ENCODE data around the gene KAT5. TPM values are rescaled to one million over a fixed set of nuclear protein-coding genes. Genes with fewer than 3 reads are reported as not detected.

Gene KAT5
- total and polyA plus RNA-seq, 7 experiments from 2014 or later, result 36.8 to 133 (median 104) TPM

GRCh38 chr11:65713212-65713969 lies 1.3 kb downstream of the KAT5 start:
- Histone ChIP-seq H3K36me3 (ENCODE audit: control insufficient read depth in 2 of 3, insufficient read depth in 3 of 3, low read length in 3 of 3) (peaks cover 11 to 58% (median 24%) of the 10 kb centered on the region in 3 experiments), H3K27me3 (ENCODE audit: control insufficient read depth in 2 of 2, insufficient read depth in 2 of 2, low read length in 2 of 2) (no peaks in the 10 kb centered on the region), H3K27ac (ENCODE audit: low read depth, low read length) (peak overlapping the region; percentile 95), H3K9me3 (ENCODE audit: control insufficient read depth in 2 of 3, low read length in 3 of 3) (no peaks in the 10 kb centered on the region), H3K4me1 (ENCODE audit: control insufficient read depth in 2 of 2, insufficient read depth in 2 of 2, low read length in 2 of 2) (peaks cover 5 to 11% of the 10 kb centered on the region in 2 donors), H3K4me3 (ENCODE audit: low read length) (no peak overlapping the region)
- peaks cover 0 to 5% (median 0%) of the 10 kb centered on the region in 5 donors for H3K27me3 Mint-ChIP-seq
- DNase-seq (no peak), ATAC-seq (no peak)
- ChIA-PET POLR2A (interaction anchor here (0.7 to 3.1 kb wide), 11 partner anchors 8 to 309 kb away, joined by 3 to 42 read pairs (median 14); partner anchors contain the start of genes CFL1, MAP3K11, MUS81 and PCNX3), CTCF (interaction anchor here (2.5 to 2.9 kb wide), 2 partner anchors 105 to 146 kb away, joined by 11 to 29 read pairs; partner anchors contain the start of gene MUS81)
- H3K4me1 Mint-ChIP-seq, result peaks cover 15 to 50% (median 31%) of the 10 kb centered on the region in 7 donors
- peak overlapping the region; percentile 19 to 93 (median 54) for H3K4me3 Mint-ChIP-seq
- H3K36me3 Mint-ChIP-seq, result peaks cover 7 to 31% (median 13%) of the 10 kb centered on the region in 5 donors
- intact Hi-C loops (cut with micrococcal nuclease), result loop anchor here in 1 of 2 donors (2.0 to 5.0 kb wide), 3 partner anchors 51 to 141 kb away; partner anchors contain the start of genes FAM89B, RELA and ZNRD2
- peak overlapping the region; percentile 43 to 100 (median 76) for H3K27ac Mint-ChIP-seq
- H3K9me3 Mint-ChIP-seq, result peaks cover 0 to 6% (median 0%) of the 10 kb centered on the region in 11 donors

DNA sequence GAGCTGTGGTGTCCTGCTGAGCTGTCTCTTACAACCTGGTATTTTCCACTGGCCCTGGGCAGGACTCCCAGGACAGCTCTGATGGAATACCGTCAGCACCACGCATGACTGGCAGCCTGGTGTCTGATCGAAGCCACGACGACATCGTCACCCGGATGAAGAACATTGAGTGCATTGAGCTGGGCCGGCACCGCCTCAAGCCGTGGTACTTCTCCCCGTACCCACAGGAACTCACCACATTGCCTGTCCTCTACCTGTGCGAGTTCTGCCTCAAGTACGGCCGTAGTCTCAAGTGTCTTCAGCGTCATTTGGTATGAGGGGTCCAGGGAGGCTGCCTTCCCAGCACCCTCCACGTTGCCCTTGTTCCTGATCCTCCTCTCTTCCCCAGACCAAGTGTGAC lies 2.4 kb downstream of the KAT5 start:
- Histone ChIP-seq H3K27ac (ENCODE audit: low read depth, low read length) (no peak overlapping the region), H3K36me3 (ENCODE audit: control insufficient read depth in 2 of 3, insufficient read depth in 3 of 3, low read length in 3 of 3) (peaks cover 11 to 69% (median 24%) of the 10 kb centered on the region in 3 experiments), H3K27me3 (ENCODE audit: control insufficient read depth in 2 of 2, insufficient read depth in 2 of 2, low read length in 2 of 2) (no peaks in the 10 kb centered on the region), H3K9me3 (ENCODE audit: control insufficient read depth in 2 of 3, low read length in 3 of 3) (no peaks in the 10 kb centered on the region), H3K4me3 (ENCODE audit: low read length) (no peak overlapping the region), H3K4me1 (ENCODE audit: control insufficient read depth in 2 of 2, insufficient read depth in 2 of 2, low read length in 2 of 2) (peaks cover 12 to 19% of the 10 kb centered on the region in 2 donors)
- DNase-seq, result no peak
- peaks cover 0 to 3% (median 0%) of the 10 kb centered on the region in 5 donors for H3K27me3 Mint-ChIP-seq
- peak overlapping the region in 4 of 10 donors; percentile 25 to 59 (median 40) for H3K4me3 Mint-ChIP-seq
- ATAC-seq, result no peak
- peaks cover 25 to 60% (median 41%) of the 10 kb centered on the region in 7 donors for H3K4me1 Mint-ChIP-seq
- ChIA-PET CTCF (interaction anchor here (0.5 to 1.3 kb wide), 3 partner anchors 104 to 176 kb away, joined by 3 to 4 read pairs (median 3); partner anchors contain the start of gene CCDC85B), POLR2A (interaction anchor here (0.7 to 1.0 kb wide), 2 partner anchors 61 to 308 kb away, joined by 3 to 4 read pairs; no protein-coding TSS in a partner anchor)
- peaks cover 7 to 39% (median 13%) of the 10 kb centered on the region in 5 donors for H3K36me3 Mint-ChIP-seq
- peaks cover 0 to 6% (median 0%) of the 10 kb centered on the region in 11 donors for H3K9me3 Mint-ChIP-seq
- H3K27ac Mint-ChIP-seq, result peak overlapping the region in 5 of 9 donors; percentile 28 to 70 (median 65)
- intact Hi-C loops (cut with micrococcal nuclease), result loop anchor here in 1 of 2 donors (5.0 kb wide), 1 partner anchor 142 kb away; the partner anchor contains the start of genes FAM89B and ZNRD2

DNA sequence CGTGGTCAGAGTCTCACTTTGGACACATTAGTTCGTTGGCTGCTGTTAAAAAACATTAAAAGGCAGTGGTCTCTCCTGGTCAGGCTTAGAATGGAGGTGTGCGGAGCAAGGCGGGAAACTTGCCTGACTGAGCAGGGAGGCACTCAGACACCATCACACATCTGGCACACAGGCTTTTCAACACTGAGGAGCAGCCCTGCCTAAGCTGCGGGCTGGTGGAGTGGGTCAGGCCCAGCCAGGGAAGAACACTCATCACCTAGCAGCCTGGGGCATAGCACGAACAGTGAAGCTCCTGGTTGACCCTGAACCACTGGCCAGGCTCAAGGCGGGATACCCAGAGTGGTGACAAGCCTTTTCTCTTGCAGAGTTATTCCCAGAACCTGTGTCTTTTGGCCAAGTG lies 4.2 kb downstream of the KAT5 start:
- peaks cover 19 to 25% of the 10 kb centered on the region in 2 donors for H3K4me1 ChIP-seq (ENCODE audit: control insufficient read depth in 2 of 2, insufficient read depth in 2 of 2, low read length in 2 of 2)
- no peak overlapping the region for H3K4me3 ChIP-seq (ENCODE audit: low read length)
- Mint-ChIP-seq H3K27me3 (peaks cover 0 to 2% (median 0%) of the 10 kb centered on the region in 5 donors), H3K4me3 (peak overlapping the region in 2 of 10 donors; percentile 3 to 34), H3K27ac (no peak overlapping the region), H3K36me3 (peaks cover 7 to 41% (median 13%) of the 10 kb centered on the region in 5 donors), H3K4me1 (peaks cover 26 to 72% (median 50%) of the 10 kb centered on the region in 7 donors), H3K9me3 (peaks cover 0 to 6% (median 0%) of the 10 kb centered on the region in 11 donors)
- ATAC-seq, result no peak
- ChIA-PET CTCF (interaction anchor here (1.2 to 1.3 kb wide), 2 partner anchors 10 to 53 kb away, joined by 3 read pairs; no protein-coding TSS in a partner anchor), POLR2A (interaction anchor here (0.8 to 1.2 kb wide), 2 partner anchors 41 to 76 kb away, joined by 3 read pairs; no protein-coding TSS in a partner anchor)
- H3K27ac ChIP-seq (ENCODE audit: low read depth, low read length), result no peak overlapping the region
- H3K27me3 ChIP-seq (ENCODE audit: control insufficient read depth in 2 of 2, insufficient read depth in 2 of 2, low read length in 2 of 2), result no peaks in the 10 kb centered on the region
- no peak for DNase-seq
- H3K9me3 ChIP-seq (ENCODE audit: control insufficient read depth in 2 of 3, low read length in 3 of 3), result no peaks in the 10 kb centered on the region
- intact Hi-C loops (cut with micrococcal nuclease), result no loop called here
- peaks cover 11 to 76% (median 24%) of the 10 kb centered on the region in 3 experiments for H3K36me3 ChIP-seq (ENCODE audit: control insufficient read depth in 2 of 3, insufficient read depth in 3 of 3, low read length in 3 of 3)

DNA sequence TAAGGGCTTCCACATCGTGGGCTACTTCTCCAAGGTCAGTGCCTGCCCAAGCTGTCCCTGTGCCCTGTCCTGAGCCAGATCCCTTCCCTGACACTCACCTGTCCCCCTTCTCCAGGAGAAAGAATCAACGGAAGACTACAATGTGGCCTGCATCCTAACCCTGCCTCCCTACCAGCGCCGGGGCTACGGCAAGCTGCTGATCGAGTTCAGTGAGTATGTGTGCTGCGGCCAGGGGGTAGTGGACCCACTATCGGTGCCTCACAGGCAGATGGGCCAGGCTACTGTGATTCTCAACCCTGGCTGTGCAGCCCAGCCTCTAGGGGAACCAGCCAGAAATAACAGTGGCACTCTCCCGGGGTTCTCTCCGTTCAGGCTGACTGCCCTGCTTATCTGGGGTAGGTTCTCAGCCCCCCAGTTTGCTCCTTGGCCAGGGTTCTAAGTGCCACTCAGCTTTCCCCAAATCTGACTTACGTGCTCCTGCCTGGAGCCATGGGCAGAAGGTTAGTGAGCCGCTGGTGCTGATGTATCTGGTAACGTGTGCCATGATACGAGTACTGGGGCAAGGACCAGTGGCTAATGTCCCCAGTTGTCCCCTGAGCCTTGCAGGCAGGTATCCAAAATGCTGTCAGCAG lies 4.8 kb downstream of the KAT5 start:
- no peak overlapping the region for H3K27ac ChIP-seq (ENCODE audit: low read depth, low read length)
- no peak overlapping the region for H3K4me3 ChIP-seq (ENCODE audit: low read length)
- H3K4me1 ChIP-seq (ENCODE audit: control insufficient read depth in 2 of 2, insufficient read depth in 2 of 2, low read length in 2 of 2), result peaks cover 19 to 25% of the 10 kb centered on the region in 2 donors
- H3K27me3 Mint-ChIP-seq, result peaks cover 0 to 2% (median 0%) of the 10 kb centered on the region in 5 donors
- no peaks in the 10 kb centered on the region for H3K9me3 ChIP-seq (ENCODE audit: control insufficient read depth in 2 of 3, low read length in 3 of 3)
- peaks cover 11 to 75% (median 24%) of the 10 kb centered on the region in 3 experiments for H3K36me3 ChIP-seq (ENCODE audit: control insufficient read depth in 2 of 3, insufficient read depth in 3 of 3, low read length in 3 of 3)
- POLR2A ChIA-PET, result interaction anchor here (0.8 kb wide), 1 partner anchor 41 kb away, joined by 3 read pairs; no protein-coding TSS in a partner anchor
- peaks cover 7 to 41% (median 13%) of the 10 kb centered on the region in 5 donors for H3K36me3 Mint-ChIP-seq
- CTCF ChIA-PET, result interaction anchor here (1.2 to 1.3 kb wide), 2 partner anchors 11 to 53 kb away, joined by 3 read pairs; no protein-coding TSS in a partner anchor
- H3K4me3 Mint-ChIP-seq, result peak overlapping the region in 1 of 10 donors; percentile 27
- H3K9me3 Mint-ChIP-seq, result peaks cover 0 to 4% (median 0%) of the 10 kb centered on the region in 11 donors
- DNase-seq (no peak), ATAC-seq (no peak)
- intact Hi-C loops (cut with micrococcal nuclease), result no loop called here
- peak overlapping the region in 3 of 9 donors; percentile 38 to 68 (median 43) for H3K27ac Mint-ChIP-seq
- H3K4me1 Mint-ChIP-seq, result peaks cover 26 to 68% (median 46%) of the 10 kb centered on the region in 7 donors
- no peaks in the 10 kb centered on the region for H3K27me3 ChIP-seq (ENCODE audit: control insufficient read depth in 2 of 2, insufficient read depth in 2 of 2, low read length in 2 of 2)

GRCh38 chr11:65717906-65718305 lies 5.9 kb downstream of the KAT5 start:
- Mint-ChIP-seq H3K27ac (peak overlapping the region in 2 of 9 donors; percentile 43 to 88), H3K9me3 (no peaks in the 10 kb centered on the region), H3K4me1 (peaks cover 26 to 60% (median 43%) of the 10 kb centered on the region in 7 donors), H3K27me3 (no peaks in the 10 kb centered on the region), H3K4me3 (peak overlapping the region in 4 of 10 donors; percentile 6 to 60 (median 40)), H3K36me3 (peaks cover 7 to 38% (median 10%) of the 10 kb centered on the region in 5 donors)
- ChIA-PET POLR2A (no interaction called here), CTCF (interaction anchor here (1.0 kb wide), 1 partner anchor 90 kb away, joined by 3 read pairs; no protein-coding TSS in a partner anchor)
- Histone ChIP-seq H3K9me3 (ENCODE audit: control insufficient read depth in 2 of 3, low read length in 3 of 3) (no peaks in the 10 kb centered on the region), H3K27ac (ENCODE audit: low read depth, low read length) (no peak overlapping the region), H3K4me3 (ENCODE audit: low read length) (no peak overlapping the region), H3K27me3 (ENCODE audit: control insufficient read depth in 2 of 2, insufficient read depth in 2 of 2, low read length in 2 of 2) (no peaks in the 10 kb centered on the region), H3K4me1 (ENCODE audit: control insufficient read depth in 2 of 2, insufficient read depth in 2 of 2, low read length in 2 of 2) (peaks cover 14 to 21% of the 10 kb centered on the region in 2 donors), H3K36me3 (ENCODE audit: control insufficient read depth in 2 of 3, insufficient read depth in 3 of 3, low read length in 3 of 3) (peaks cover 11 to 70% (median 24%) of the 10 kb centered on the region in 3 experiments)
- DNase-seq, result no peak
- intact Hi-C loops (cut with micrococcal nuclease), result no loop called here
- no peak for ATAC-seq

- H3K9me3 ChIP-seq (ENCODE audit: control insufficient read depth in 2 of 3, low read length in 3 of 3), result no peaks in the 10 kb centered on the region
- H3K36me3 ChIP-seq (ENCODE audit: control insufficient read depth in 2 of 3, insufficient read depth in 3 of 3, low read length in 3 of 3), result peaks cover 11 to 64% (median 22%) of the 10 kb centered on the region in 3 experiments
- H3K4me3 ChIP-seq (ENCODE audit: low read length), result no peak overlapping the region
- POLR2A ChIA-PET, result no interaction called here
- H3K27ac Mint-ChIP-seq, result peak overlapping the region in 3 of 9 donors; percentile 17 to 79 (median 55)
- no peaks in the 10 kb centered on the region for H3K27me3 Mint-ChIP-seq
- DNase-seq (no peak), ATAC-seq (no peak)
- intact Hi-C loops (cut with micrococcal nuclease), result no loop called here
- no peaks in the 10 kb centered on the region for H3K27me3 ChIP-seq (ENCODE audit: control insufficient read depth in 2 of 2, insufficient read depth in 2 of 2, low read length in 2 of 2)
- no peaks in the 10 kb centered on the region for H3K9me3 Mint-ChIP-seq
- H3K4me3 Mint-ChIP-seq, result peak overlapping the region; percentile 83 to 98 (median 92)
- H3K27ac ChIP-seq (ENCODE audit: low read depth, low read length), result peak overlapping the region; percentile 25
- peaks cover 23 to 56% (median 39%) of the 10 kb centered on the region in 7 donors for H3K4me1 Mint-ChIP-seq
- peaks cover 7 to 36% (median 10%) of the 10 kb centered on the region in 5 donors for H3K36me3 Mint-ChIP-seq
- CTCF ChIA-PET, result interaction anchor here (1.0 kb wide), 1 partner anchor 90 kb away, joined by 3 read pairs; no protein-coding TSS in a partner anchor
- H3K4me1 ChIP-seq (ENCODE audit: control insufficient read depth in 2 of 2, insufficient read depth in 2 of 2, low read length in 2 of 2), result peaks cover 14 to 16% of the 10 kb centered on the region in 2 donors
Observed at GRCh38 chr11:65718531-65718930, 6.5 kb downstream of the KAT5 start.
